NCI-H187 (cell line): ENCODE results near the gene DDX10.

Experiments used
- DNase-seq, 2 experiments: peaks; one replicate each; lab custom pipeline; 2025; lab: John Stamatoyannopoulos, UW

The DDX10 gene

GRCh38 chr11:108983636-108984420 lies 319.0 kb downstream of the DDX10 start:
- no peak for DNase-seq

GRCh38 chr11:108984523-108984922 lies 319.7 kb downstream of the DDX10 start:
- no peak for DNase-seq

- DNase-seq, result no peak
Measured at GRCh38 chr11:108985236-108985944, 320.5 kb downstream of the DDX10 start.

- DNase-seq, result no peak
Measured at GRCh38 chr11:108985945-108986279, 321.0 kb downstream of the DDX10 start.
